BJ (cell line): ENCODE data around the gene CD5L. TPM values are rescaled to one million over a fixed set of nuclear protein-coding genes. Genes with fewer than 3 reads are reported as not detected.

Experiments used
- CTCF ChIA-PET: fragments of 350-600 bp; formaldehyde crosslinking; extraction: SDS; loops from one replicate; lab custom pipeline; 2021; ENCODE audit warnings: antibody characterized with exemption, inconsistent platforms; lab: Yijun Ruan, JAX
- POLR2A ChIA-PET: fragments of 300-600 bp; sonication (Branson Sonifier 250); formaldehyde crosslinking; extraction: SDS; loops from one replicate; lab custom pipeline; 2021; ENCODE audit warnings: antibody characterized with exemption; lab: Charles Lee
- DNase-seq: peaks from one replicate; pipeline ENCODE4 v3.0.0-alpha.2; 2011; ENCODE audit warnings: low read depth
- H3K27me3 ChIP-seq: 2 replicates; pipeline ENCODE4 v1.6.0; 2011; ENCODE audit warnings: low read length; ENCODE audit not compliant: control insufficient read depth, insufficient read depth
- H3K36me3 ChIP-seq: 2 replicates; pipeline ENCODE4 v1.5.1; 2011; ENCODE audit warnings: low read length; ENCODE audit not compliant: control insufficient read depth, insufficient read depth
- H3K4me3 ChIP-seq: 2 replicates; pipeline ENCODE4 v1.5.1; 2011; ENCODE audit warnings: low read depth, mild to moderate bottlenecking, control low read depth, low read length
- polyA plus RNA-seq: library from polyadenylated mRNA; depleted of rRNA; stranded (reverse); fragments of >200 nt; gene quantifications from 2 replicates; pipeline ENCODE4 v1.2.3, GENCODE V29; 2011
- TF ChIP-seq, protein P1 (sequence below): IDR thresholded peaks from 2 replicates; pipeline ENCODE4 v1.5.1; 2011; ENCODE audit warnings: low read depth, mild to moderate bottlenecking, control low read depth, inconsistent platforms, low read length, moderate library complexity; ENCODE audit not compliant: insufficient read depth

CD5L gene
- polyA plus RNA-seq, 1 experiment, result not detected

GRCh38 chr1:157819896-157820295 is 21.7 kb downstream of the CD5L start, which contains the start of gene FCRL1:
TSS of gene FCRL1 (minus strand) at chr1:157820120. CDS start at chr1:157820037, 83 bp downstream.
- POLR2A ChIA-PET, result no interaction called here
- Histone ChIP-seq H3K36me3 (no peaks in the 10 kb centered on the region), H3K27me3 (no peaks in the 10 kb centered on the region), H3K4me3 (no peak within 1 kb of the TSS)
- no peak for DNase-seq
- CTCF ChIA-PET, result no interaction called here
- TF ChIP-seq, protein P1, sequence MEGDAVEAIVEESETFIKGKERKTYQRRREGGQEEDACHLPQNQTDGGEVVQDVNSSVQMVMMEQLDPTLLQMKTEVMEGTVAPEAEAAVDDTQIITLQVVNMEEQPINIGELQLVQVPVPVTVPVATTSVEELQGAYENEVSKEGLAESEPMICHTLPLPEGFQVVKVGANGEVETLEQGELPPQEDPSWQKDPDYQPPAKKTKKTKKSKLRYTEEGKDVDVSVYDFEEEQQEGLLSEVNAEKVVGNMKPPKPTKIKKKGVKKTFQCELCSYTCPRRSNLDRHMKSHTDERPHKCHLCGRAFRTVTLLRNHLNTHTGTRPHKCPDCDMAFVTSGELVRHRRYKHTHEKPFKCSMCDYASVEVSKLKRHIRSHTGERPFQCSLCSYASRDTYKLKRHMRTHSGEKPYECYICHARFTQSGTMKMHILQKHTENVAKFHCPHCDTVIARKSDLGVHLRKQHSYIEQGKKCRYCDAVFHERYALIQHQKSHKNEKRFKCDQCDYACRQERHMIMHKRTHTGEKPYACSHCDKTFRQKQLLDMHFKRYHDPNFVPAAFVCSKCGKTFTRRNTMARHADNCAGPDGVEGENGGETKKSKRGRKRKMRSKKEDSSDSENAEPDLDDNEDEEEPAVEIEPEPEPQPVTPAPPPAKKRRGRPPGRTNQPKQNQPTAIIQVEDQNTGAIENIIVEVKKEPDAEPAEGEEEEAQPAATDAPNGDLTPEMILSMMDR, result no peak

DNA sequence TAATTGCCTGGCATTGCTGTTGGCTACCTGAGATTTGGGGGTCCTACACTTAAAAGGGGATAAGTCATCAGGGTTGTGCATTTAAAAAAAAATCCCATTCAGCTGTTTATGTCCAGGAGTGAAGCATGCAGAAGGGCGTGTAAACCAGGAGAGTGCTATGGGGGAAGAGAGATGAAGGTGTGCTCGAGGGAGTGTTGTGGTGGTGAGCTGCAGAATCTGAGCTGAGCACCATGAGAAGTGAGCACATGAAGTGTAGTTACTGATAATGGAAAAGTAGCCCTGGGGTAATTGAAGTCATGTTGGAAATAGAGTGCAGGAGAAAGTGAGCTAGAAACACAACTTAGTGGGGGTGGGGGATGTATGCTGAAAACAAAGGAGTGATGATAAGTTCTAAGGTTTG is 22.4 kb downstream of the CD5L start:
- no peak overlapping the region for H3K4me3 ChIP-seq
- TF ChIP-seq, protein P1, result no peak
- no peaks in the 10 kb centered on the region for H3K27me3 ChIP-seq
- ChIA-PET CTCF (no interaction called here), POLR2A (no interaction called here)
- no peak for DNase-seq
- no peaks in the 10 kb centered on the region for H3K36me3 ChIP-seq

GRCh38 chr1:157813269-157813668 is 28.3 kb downstream of the CD5L start:
- no peaks in the 10 kb centered on the region for H3K27me3 ChIP-seq
- no peak for DNase-seq
- TF ChIP-seq, protein P1, result no peak
- H3K36me3 ChIP-seq, result no peaks in the 10 kb centered on the region
- H3K4me3 ChIP-seq, result no peak overlapping the region
- CTCF ChIA-PET, result interaction anchor here (0.6 kb wide), 1 partner anchor 163 kb away, joined by 3 read pairs; no protein-coding TSS in a partner anchor
- POLR2A ChIA-PET, result no interaction called here

- TF ChIP-seq, protein P1, result no peak
- Histone ChIP-seq H3K27me3 (no peaks in the 10 kb centered on the region; the same call in 1 of the 2 replicates), H3K36me3 (no peaks in the 10 kb centered on the region), H3K4me3 (no peak overlapping the region)
- ChIA-PET CTCF (no interaction called here), POLR2A (no interaction called here)
- DNase-seq, result no peak
Observed at GRCh38 chr1:157806431-157807149, 35.0 kb downstream of the CD5L start.

DNA sequence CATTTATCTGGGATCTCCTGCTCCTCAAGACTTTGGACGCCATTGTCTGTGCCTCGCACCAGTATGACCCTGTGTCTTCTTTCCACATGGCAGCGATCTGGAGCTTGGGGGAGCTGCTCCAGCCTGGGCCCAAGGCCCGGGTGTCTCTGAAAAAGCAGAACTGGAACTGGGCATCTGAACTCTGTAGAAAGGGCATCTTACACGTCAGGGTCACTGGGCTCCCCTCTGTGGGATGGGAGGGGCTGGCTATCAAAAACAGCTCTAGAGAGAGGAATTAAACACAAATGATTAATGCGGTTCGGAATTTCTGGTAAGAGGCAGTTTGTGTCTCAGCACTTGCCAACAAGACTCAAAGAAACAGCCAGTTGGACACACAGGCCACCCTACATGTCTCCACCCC is 37.8 kb downstream of the CD5L start:
- CTCF ChIA-PET, result no interaction called here
- no peaks in the 10 kb centered on the region; the same call in 1 of the 2 replicates for H3K27me3 ChIP-seq
- DNase-seq, result no peak
- TF ChIP-seq, protein P1, result no peak
- POLR2A ChIA-PET, result no interaction called here
- no peaks in the 10 kb centered on the region for H3K36me3 ChIP-seq
- H3K4me3 ChIP-seq, result no peak overlapping the region
